Activated CD4-positive, alpha-beta T cell treated with anti-CD3 and anti-CD28 coated beads, Interleukin-10, Interleukin-2, amounts not matched to agents 100 ng/mL and 50 ng/mL, durations not matched to agents 16 hours and 8 hours (primary cell): ENCODE data around the gene CADM1.

Source experiments
- DNase-seq: peaks from one replicate; pipeline ENCODE4 v3.0.0-alpha.2; 2020

The CADM1 gene

DNA sequence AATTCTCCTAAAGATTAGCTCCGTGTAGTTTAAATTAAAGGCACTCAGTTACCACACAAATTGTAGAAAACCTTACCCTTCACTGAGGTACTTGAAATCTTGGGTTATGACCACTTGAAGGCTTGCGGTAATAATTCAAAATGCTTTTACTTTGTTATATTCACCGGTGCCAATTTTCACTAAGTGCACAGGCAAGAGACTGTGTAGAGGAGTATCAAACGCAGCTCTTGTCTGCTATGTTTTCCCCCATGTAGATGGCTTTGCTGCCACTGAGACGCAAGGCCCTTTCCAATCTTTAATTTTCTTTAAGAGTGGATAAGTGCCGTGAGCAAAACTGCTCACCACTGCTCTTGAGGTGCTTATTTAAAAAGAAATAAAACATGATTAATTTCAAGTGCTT is 155.8 kb downstream of the CADM1 start:
- DNase-seq: no peak

GRCh38 chr11:115347106-115347505 is 157.1 kb downstream of the CADM1 start:
- no peak for DNase-seq

GRCh38 chr11:115345840-115346239 is 158.4 kb downstream of the CADM1 start:
- no peak for DNase-seq

DNA sequence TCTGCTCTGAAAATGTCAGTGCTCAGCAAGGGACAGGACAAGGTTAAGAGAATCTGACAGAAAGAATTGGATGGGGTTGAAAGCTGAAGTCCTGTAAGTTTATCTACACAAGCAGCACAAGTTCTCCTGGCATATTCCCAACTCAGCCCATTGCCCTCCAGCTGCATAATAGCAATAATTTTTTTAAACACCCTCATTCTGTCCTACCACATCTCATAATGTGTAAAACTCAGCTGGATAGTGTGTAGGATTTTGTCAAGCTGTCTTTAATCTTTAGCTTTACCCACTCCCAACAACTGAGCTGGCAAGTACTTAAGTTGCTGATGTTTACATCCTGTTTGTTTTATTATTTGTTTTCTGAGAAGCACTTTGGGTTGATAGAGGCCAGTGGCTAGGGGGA is 158.9 kb downstream of the CADM1 start:
- DNase-seq: no peak

DNA sequence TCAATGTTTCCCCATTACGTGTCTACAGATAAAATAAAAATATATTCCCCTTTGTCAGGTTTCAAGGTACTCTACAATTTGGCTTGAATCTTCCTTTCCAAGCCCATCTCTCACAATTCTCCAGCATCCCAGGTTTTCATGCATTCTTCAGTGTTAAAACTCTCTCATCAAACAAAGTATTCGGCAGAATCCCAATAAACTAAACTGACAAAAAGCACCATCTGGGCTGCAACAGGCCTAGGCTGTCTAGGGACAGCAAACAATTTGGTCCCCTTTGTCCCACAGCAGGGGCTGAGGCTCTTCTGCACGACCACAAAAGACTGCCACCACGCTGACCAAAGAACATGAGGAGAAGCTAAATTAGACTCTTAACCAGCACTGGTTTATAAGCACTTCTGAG is 159.4 kb downstream of the CADM1 start:
- no peak for DNase-seq

DNA sequence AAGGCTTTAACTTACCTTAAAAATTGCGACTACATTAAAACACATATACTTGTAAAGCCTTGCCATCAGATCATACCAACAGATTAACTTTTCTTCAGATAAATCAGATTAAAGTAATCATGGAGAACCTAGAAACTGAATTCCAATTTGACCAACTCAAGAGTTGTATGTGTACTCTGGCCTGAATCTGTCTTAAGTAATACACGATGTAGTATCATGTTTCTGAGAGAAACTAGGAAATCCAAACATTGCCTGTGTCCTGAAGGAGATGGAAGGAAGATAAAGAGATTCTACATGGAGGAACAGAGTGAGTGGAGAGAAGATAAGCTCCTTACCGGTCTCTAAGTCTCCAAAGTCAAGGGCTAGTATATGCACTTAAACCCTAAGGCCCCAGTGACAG is 162.1 kb downstream of the CADM1 start:
- DNase-seq: no peak

DNA sequence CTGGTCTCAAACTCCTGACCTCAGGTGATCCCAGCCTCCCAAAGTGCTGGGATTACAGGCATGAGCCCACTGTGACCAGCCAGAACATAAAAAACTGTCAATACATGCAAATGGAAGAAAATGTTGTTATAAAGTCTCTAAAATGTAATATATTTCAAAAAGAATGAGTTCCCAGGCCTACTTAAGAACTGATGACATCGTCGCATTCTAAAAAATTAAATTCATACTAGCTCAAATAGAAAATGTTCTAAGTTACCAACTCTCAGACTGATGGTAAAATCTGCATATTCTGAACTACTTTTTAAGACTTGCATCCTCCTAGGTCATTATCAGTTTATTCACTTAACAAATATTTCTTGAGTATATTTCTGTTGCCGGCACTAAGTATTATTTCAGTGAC is 163.3 kb downstream of the CADM1 start:
- no peak for DNase-seq

DNA sequence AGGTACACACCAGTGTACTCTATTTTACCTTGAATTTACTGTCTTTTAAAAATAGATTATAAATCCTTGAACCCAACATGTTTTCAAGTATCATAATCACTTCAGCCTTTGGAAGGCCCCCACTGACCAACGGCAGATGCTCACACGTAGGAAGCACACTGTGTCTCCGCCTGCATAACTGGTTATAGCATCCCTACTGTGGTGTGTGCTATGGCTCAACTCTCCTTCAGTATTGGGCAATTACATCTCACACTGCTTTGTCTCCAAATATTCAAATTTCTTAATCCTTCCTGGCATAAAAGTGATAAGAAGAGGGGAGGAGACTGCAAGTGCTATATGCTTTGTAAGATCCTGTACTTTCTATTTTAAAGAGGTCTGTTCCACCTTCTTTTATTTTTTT is 165.7 kb downstream of the CADM1 start:
- DNase-seq: no peak

DNA sequence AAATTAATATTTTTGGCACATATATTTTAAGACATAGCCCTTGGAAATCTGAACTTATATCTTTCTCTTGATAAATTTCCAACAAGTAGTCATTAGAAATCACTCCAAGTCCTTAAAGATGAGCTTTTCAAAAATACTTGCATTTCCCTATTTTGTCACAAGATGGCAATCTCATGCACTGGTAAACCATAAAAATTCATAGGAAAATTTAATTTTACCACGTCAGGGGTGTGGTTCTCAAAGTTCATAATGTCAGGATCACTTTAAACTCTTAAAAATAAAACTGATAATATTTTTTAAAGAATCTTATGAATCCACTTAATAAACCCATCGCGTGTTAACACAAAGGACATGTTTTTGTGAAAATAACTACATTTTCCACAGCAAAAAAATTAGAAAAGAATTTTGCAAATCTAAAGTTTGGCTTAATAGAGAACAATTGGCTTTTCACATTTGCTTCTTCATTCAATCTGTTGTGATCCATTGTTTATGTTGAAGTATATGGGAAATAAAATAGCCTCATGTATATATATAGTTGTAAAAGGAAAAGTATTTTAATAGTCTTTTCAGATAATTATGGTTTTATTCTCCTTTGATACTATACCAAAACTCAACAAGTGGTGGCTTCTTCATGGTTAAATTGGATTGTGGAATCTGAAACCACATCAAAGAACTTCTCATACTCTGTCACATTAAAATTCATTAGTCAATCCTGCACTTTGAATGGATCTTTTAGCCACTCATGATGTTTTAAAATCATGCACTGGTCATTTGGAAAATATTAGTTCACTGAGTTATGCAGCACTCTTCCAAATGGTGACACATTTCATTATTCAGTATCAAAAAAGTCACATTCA is 169.1 kb downstream of the CADM1 start:
- peak; percentile 22 for DNase-seq

DNA sequence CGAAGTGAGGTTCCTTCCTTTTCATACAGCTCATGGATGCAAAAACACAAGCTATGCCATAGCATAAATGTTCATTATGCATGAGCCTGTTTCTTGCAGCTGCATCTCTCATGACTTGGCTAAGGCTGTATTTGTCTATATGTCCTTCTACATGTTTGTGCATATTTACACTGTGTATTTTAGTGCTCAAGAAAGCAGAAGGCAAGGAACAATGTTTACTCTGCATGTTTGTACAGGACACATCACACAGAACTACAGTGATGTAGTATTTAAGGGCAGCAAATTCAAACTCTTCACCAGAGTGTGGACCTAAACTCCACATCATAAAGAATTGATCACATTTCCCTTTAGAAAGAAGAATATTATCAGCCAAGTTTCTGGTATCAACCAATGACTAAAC is 170.3 kb downstream of the CADM1 start:
- DNase-seq: no peak

- DNase-seq: no peak
Observed at GRCh38 chr11:115333121-115333520, 171.1 kb downstream of the CADM1 start.

DNA sequence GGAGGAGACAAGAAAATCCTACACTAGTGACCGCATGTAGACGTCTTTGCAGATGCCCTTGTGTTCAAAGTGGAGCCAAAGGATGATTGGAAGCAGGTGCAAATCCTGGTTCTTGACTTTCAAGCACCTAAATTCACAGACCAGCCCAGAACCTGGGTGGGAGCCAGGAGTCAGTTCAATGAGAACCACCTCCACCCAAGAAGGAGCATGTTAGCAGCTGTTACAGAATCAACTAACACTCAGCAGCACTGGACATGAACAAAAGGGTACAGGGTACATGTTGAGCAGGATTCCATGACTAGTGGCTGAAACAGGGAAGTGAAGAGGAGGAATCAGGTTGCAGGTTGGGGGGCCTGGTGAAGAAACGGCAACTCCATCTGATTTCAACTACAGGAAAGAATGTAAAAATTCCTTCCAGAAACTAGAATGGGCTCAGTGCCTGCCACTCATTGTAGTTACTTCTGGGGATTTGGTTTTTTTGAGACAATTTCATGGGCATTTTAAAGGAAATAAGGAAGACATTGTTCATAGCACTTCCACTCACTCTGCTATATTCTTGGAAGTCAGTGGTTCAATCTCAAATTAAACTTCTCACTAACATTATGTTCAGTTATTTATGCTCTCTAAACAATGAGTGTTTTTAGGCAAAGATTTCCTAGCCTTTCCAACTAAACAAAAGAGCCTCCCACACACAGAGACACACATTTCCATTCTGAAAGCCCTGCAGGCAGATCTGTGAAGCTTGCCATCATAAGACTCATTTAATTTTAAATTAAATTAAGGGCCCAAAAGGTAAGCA is 173.3 kb downstream of the CADM1 start:
- DNase-seq: no peak

GRCh38 chr11:115326526-115326925 is 177.7 kb downstream of the CADM1 start:
- DNase-seq: no peak

GRCh38 chr11:115325523-115325922 is 178.7 kb downstream of the CADM1 start:
- no peak for DNase-seq

DNA sequence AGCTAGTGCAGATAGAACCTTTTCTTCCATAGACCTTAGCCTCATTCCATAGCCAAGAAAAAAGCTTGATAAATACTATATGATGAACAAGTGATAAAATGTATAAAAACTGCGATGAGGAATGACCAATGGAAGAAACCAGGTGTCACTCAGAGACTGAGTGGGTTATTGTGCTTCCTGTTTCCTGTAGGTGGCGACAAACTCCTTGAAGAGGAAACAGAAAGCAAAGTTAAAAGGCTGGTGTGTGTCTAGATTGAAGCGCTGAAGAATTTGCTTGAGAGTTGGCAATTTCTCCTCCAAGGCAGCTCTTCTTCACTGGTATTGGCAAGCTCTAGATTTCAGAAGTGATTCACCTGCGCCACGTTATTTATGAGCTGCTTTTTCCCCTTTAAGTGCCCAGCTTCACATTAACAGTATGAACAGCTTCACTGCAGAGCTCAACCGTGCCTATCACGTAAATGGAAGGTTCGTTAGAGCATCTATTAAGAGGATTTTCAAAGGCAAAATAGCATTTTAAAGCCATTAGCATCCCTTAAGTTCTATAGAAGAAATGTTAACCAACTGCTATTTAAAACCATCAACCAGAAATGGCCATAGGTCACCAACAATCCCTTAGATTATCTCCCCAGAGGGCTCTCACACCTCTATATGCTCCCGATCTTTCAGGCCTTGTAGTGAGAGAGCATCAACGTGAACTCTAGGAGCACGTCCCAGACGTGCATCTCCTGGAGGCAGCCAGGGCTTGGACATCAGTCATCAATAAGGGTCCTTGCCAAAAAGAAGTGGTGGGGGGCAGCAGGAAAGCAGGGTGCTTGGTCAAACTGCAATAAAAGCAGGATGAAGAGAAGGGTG is 179.4 kb downstream of the CADM1 start:
- DNase-seq: peak; percentile 64

DNA sequence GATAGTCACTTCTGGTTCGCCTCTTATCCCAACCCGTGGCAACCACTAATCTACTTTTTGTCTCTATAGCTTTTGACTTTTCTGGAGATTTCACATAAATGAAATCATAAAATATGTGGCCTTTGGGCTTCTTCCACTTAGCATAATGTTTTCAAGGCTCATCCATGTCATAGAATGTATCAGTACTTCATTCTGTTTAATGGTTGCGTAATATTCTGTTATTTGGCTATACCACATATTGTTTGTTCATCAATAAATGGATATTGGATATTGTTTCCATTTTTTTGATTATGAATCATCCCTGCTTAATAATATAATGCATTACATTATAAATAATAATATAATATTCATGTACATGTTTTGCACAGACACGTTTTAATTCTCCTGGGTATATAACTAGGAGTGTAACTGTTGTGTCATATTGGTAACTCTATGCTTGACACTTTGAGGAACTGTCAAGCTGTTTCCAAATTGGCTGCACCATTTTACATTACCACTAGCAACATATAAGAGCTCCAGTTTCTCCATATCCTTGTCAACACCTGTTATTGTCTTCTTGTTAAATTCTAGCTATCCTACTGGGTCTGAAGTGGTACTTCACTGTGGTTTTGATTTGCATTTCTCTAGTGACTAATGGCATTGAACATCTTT is 181.5 kb downstream of the CADM1 start:
- no peak for DNase-seq

- DNase-seq: no peak
Observed at GRCh38 chr11:115321605-115322289, 182.5 kb downstream of the CADM1 start.

GRCh38 chr11:115317277-115318185 is 186.7 kb downstream of the CADM1 start:
- no peak for DNase-seq

- DNase-seq: no peak
Observed at GRCh38 chr11:115316696-115317095, 187.5 kb downstream of the CADM1 start.

- no peak for DNase-seq
Observed at GRCh38 chr11:115314330-115314920, 189.8 kb downstream of the CADM1 start.
